MCF 10A (cell line): ENCODE measurements around the gene GRM7. TPM values are rescaled to one million over a fixed set of nuclear protein-coding genes. Genes with fewer than 3 reads are reported as not detected.
A peak's percentile ranks its signal among the peaks of the same experiment; 100 is the strongest.

Source experiments
- BruUV-seq: library from RNA; stranded (reverse); fragments of 400-500 nt; replicated peaks from 2 replicates; lab custom pipeline; 2021; lab: Mats Ljungman, UMichigan
- CTCF ChIA-PET: fragments of 300-600 bp; sonication (Branson Sonifier 250); formaldehyde crosslinking; extraction: SDS; loops from one replicate; lab custom pipeline; 2021; ENCODE audit warnings: antibody characterized with exemption, inconsistent platforms; lab: Yijun Ruan, JAX
- POLR2A ChIA-PET: fragments of 300-600, 350-650 bp; sonication (Branson Sonifier 250); formaldehyde crosslinking; extraction: SDS; loops from one replicate; lab custom pipeline; 2020; ENCODE audit warnings: antibody characterized with exemption, inconsistent platforms; lab: Yijun Ruan, JAX
- DNase-seq: peaks from one replicate; pipeline ENCODE4 v3.0.0-alpha.2; 2018; ENCODE audit not compliant: unreplicated experiment
- H3K27ac Mint-ChIP-seq: one replicate; pipeline ENCODE4 v1.8.0; 2022; ENCODE audit warnings: mild to moderate bottlenecking, low read depth, mixed read lengths; ENCODE audit not compliant: unreplicated experiment
- H3K27me3 Mint-ChIP-seq: one replicate; pipeline ENCODE4 v1.8.0; 2022; ENCODE audit warnings: mixed read lengths; ENCODE audit not compliant: insufficient read depth, unreplicated experiment
- H3K36me3 Mint-ChIP-seq: one replicate; pipeline ENCODE4 v1.8.0; 2022; ENCODE audit warnings: mild to moderate bottlenecking, moderate library complexity, mixed read lengths; ENCODE audit not compliant: insufficient read depth, unreplicated experiment
- H3K4me1 Mint-ChIP-seq: one replicate; pipeline ENCODE4 v1.8.0; 2022; ENCODE audit warnings: mixed read lengths; ENCODE audit not compliant: insufficient read depth, unreplicated experiment
- H3K4me3 Mint-ChIP-seq: one replicate; pipeline ENCODE4 v1.8.0; 2022; ENCODE audit warnings: mild to moderate bottlenecking, moderate library complexity, mixed read lengths; ENCODE audit not compliant: unreplicated experiment
- H3K9me3 Mint-ChIP-seq: one replicate; pipeline ENCODE4 v1.8.0; 2022; ENCODE audit warnings: mixed read lengths; ENCODE audit not compliant: unreplicated experiment
- intact Hi-C: fragments of 100-400 bp; cut with micrococcal nuclease; formaldehyde crosslinking; loops from 2 replicates; pipeline ENCODE4 v1.14.1; 2022
- total RNA-seq: library from RNA; stranded (reverse); gene quantifications from 2 replicates; pipeline ENCODE4 v1.2.3, GENCODE V29; 2022
- TF ChIP-seq, protein P1 (sequence below): fragments of 200-600 bp; IDR thresholded peaks from one replicate; pipeline ENCODE4 v1.8.0; 2022; ENCODE audit warnings: antibody characterized with exemption, mild to moderate bottlenecking; ENCODE audit not compliant: unreplicated experiment

Gene GRM7
- total RNA-seq, 1 experiment from 2014 or later = not detected

DNA sequence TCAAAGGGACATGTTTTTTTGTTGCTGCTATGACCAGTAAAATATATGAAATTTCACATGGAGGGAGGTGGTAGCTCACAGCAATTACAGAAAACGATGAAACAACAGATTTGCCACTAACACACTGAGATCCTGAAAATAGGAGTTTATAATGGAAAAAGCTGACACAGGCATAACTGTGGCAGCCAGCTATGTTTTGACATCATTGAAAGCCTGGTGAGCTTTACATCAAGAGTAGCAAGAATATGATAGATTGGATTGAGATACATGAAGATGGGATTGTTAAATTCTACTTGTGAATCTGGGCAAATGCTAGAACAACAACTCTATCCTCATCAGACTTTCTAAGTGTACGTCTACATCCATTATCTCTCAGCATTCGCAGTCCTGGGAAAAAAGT is 760.7 kb downstream of the GRM7 start:
- BruUV-seq = no TSS peak
- no peak overlapping the region for H3K27ac Mint-ChIP-seq
- ChIA-PET CTCF (interaction anchor here (0.6 kb wide), 1 partner anchor 1502 kb away, joined by 5 read pairs; no protein-coding TSS in a partner anchor), POLR2A (no interaction called here)
- H3K4me3 Mint-ChIP-seq = no peak overlapping the region
- H3K4me1 Mint-ChIP-seq = peaks cover 6% of the 10 kb centered on the region
- no peaks in the 10 kb centered on the region for H3K36me3 Mint-ChIP-seq
- no peaks in the 10 kb centered on the region for H3K9me3 Mint-ChIP-seq
- DNase-seq = no peak
- H3K27me3 Mint-ChIP-seq = no peaks in the 10 kb centered on the region
- TF ChIP-seq, protein P1, sequence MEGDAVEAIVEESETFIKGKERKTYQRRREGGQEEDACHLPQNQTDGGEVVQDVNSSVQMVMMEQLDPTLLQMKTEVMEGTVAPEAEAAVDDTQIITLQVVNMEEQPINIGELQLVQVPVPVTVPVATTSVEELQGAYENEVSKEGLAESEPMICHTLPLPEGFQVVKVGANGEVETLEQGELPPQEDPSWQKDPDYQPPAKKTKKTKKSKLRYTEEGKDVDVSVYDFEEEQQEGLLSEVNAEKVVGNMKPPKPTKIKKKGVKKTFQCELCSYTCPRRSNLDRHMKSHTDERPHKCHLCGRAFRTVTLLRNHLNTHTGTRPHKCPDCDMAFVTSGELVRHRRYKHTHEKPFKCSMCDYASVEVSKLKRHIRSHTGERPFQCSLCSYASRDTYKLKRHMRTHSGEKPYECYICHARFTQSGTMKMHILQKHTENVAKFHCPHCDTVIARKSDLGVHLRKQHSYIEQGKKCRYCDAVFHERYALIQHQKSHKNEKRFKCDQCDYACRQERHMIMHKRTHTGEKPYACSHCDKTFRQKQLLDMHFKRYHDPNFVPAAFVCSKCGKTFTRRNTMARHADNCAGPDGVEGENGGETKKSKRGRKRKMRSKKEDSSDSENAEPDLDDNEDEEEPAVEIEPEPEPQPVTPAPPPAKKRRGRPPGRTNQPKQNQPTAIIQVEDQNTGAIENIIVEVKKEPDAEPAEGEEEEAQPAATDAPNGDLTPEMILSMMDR = no peak
- intact Hi-C loops = no loop called here

DNA sequence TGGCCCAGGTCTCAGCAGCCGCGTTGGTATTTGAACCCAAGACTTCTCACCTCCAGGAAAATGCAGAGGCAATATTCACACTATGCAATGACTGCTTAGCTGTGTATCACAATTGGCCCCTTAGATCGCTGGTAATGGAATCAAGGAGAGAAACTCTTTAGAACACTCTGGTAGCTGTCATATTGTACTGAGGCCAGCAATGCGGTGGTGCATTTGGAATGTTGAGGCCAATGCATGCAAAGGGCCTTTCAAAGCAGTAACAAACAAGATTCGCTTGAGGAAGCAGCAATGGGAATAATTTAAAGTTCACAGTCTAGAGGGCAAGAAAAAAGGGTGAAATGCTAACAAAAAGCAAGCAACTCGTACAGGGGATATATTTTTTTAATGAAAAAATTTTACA is 764.1 kb downstream of the GRM7 start:
- POLR2A ChIA-PET = no interaction called here
- no peaks in the 10 kb centered on the region for H3K4me1 Mint-ChIP-seq
- TF ChIP-seq, protein P1 = no peak
- no peak for DNase-seq
- H3K4me3 Mint-ChIP-seq = no peak overlapping the region
- H3K27me3 Mint-ChIP-seq = no peaks in the 10 kb centered on the region
- no peak overlapping the region for H3K27ac Mint-ChIP-seq
- CTCF ChIA-PET = no interaction called here
- intact Hi-C loops = no loop called here
- H3K9me3 Mint-ChIP-seq = no peaks in the 10 kb centered on the region
- no TSS peak for BruUV-seq
- H3K36me3 Mint-ChIP-seq = no peaks in the 10 kb centered on the region

DNA sequence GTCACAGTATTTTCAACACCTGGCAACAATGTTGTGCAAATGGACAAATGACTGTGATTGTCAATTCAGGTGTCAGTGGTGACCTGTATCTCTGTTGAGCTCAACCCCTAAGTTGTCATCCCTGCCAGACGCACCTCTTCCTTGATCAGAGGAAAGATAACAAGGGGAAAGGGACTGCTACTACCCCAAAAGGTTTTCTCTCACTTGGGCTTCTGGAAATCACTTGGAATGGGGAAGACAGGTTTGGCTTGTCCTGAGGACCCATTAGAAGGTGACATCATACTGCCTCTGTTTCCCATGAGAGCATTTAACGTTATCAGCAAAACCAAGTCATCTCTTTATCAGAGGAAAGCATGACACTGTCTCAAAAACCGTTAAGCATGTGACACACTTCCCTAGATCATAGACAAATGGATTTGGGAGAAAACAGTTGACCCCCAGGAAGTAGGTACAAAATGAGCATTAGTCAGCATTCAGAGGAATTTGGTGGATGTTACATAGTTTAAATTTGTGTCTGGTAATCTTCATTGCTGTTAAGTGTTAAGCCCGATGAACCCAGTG is 769.5 kb downstream of the GRM7 start:
- Mint-ChIP-seq H3K9me3 (no peaks in the 10 kb centered on the region), H3K27ac (no peak overlapping the region), H3K4me1 (peaks cover 6% of the 10 kb centered on the region), H3K27me3 (no peaks in the 10 kb centered on the region), H3K36me3 (no peaks in the 10 kb centered on the region), H3K4me3 (no peak overlapping the region)
- ChIA-PET POLR2A (interaction anchor here (0.6 kb wide), 1 partner anchor 902 kb away, joined by 3 read pairs; no protein-coding TSS in a partner anchor), CTCF (interaction anchor here (0.6 kb wide), 1 partner anchor 202 kb away, joined by 3 read pairs; no protein-coding TSS in a partner anchor)
- no peak for DNase-seq
- TF ChIP-seq, protein P1 = no peak
- intact Hi-C loops = no loop called here
- no TSS peak for BruUV-seq

DNA sequence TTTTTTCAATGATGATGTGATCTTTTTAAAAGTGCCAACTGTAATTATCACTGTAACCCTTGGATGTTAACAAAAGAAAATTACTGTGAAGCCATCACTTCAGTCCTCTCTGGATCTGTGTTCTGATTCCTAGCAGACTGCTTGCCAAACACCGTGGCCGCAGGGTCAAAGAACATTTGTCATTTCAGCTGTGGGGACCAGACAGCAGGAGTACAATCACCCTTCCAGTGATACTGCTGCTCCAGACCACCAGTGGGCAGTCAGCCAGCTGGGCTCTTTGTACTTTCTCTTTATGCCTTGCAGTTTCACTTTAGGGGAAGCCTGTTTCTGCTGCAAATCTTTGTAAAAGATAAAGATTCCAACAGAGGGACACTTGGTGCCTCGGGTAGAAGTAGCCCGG is 770.0 kb downstream of the GRM7 start:
- intact Hi-C loops = no loop called here
- TF ChIP-seq, protein P1 = no peak
- H3K9me3 Mint-ChIP-seq = no peaks in the 10 kb centered on the region
- H3K36me3 Mint-ChIP-seq = no peaks in the 10 kb centered on the region
- peak; percentile 0 for DNase-seq
- no TSS peak for BruUV-seq
- H3K27me3 Mint-ChIP-seq = no peaks in the 10 kb centered on the region
- H3K27ac Mint-ChIP-seq = no peak overlapping the region
- CTCF ChIA-PET = no interaction called here
- no peak overlapping the region for H3K4me3 Mint-ChIP-seq
- H3K4me1 Mint-ChIP-seq = peaks cover 6% of the 10 kb centered on the region
- POLR2A ChIA-PET = no interaction called here
